ENCODE results near the gene PLPP1. TPM values are rescaled to one million over a fixed set of nuclear protein-coding genes. Genes with fewer than 3 reads are reported as not detected.

PLPP1 gene
- total and polyA plus RNA-seq, 2 of the 13 experiments (the other 11 are each of a cell fraction or from before 2014, with no cell fraction given), result 7.3 to 12.1 TPM

DNA sequence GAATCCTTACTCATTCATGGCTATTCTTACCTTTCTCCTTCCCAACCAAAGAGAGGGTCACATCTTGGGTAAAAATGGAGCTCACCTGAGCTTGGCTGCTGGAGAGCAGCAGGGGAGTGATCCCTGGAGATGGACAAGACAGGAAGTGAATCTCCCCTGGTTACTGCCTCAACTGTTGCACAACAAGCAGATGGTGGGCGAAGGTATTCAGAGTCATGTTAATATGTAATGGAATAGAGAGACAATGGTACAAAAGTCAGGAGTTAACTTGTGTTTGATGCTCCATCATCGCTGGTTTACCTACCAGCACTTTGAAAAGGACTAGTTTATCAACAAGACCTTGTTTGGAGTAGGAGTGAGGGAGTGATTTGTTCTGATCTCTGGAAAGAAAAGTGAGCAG lies 13.0 kb upstream of the PLPP1 start (continued):
- TF ChIP-seq, protein P1, sequence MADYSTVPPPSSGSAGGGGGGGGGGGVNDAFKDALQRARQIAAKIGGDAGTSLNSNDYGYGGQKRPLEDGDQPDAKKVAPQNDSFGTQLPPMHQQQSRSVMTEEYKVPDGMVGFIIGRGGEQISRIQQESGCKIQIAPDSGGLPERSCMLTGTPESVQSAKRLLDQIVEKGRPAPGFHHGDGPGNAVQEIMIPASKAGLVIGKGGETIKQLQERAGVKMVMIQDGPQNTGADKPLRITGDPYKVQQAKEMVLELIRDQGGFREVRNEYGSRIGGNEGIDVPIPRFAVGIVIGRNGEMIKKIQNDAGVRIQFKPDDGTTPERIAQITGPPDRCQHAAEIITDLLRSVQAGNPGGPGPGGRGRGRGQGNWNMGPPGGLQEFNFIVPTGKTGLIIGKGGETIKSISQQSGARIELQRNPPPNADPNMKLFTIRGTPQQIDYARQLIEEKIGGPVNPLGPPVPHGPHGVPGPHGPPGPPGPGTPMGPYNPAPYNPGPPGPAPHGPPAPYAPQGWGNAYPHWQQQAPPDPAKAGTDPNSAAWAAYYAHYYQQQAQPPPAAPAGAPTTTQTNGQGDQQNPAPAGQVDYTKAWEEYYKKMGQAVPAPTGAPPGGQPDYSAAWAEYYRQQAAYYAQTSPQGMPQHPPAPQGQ (CRISPR knock-in tag; IDR thresholded peaks at IDR 0.05; ENCODE audit: borderline replicate concordance), result no peak
- TF ChIP-seq ZNF761 (CRISPR knock-in tag; conservative IDR thresholded peaks at IDR 0.05), result no peak
- no peak for TF ChIP-seq ZBTB7A (CRISPR knock-in tag; IDR thresholded peaks at IDR 0.05)
- no peak for TF ChIP-seq PLSCR1 (CRISPR knock-in tag; IDR thresholded peaks at IDR 0.05; ENCODE audit: borderline replicate concordance)
- TF ChIP-seq FIP1L1 (IDR thresholded peaks at IDR 0.05; ENCODE audit: borderline replicate concordance, insufficient read depth, low read depth, low read length), result no peak
- TF ChIP-seq ATM (IDR thresholded peaks at IDR 0.05; ENCODE audit: borderline replicate concordance), result no peak
- no peak for TF ChIP-seq ZNF326 (CRISPR knock-in tag; IDR thresholded peaks at IDR 0.05; ENCODE audit: borderline replicate concordance)
- TF ChIP-seq ZNF318 (CRISPR knock-in tag; IDR thresholded peaks at IDR 0.05), result no peak
- TF ChIP-seq, protein P2, sequence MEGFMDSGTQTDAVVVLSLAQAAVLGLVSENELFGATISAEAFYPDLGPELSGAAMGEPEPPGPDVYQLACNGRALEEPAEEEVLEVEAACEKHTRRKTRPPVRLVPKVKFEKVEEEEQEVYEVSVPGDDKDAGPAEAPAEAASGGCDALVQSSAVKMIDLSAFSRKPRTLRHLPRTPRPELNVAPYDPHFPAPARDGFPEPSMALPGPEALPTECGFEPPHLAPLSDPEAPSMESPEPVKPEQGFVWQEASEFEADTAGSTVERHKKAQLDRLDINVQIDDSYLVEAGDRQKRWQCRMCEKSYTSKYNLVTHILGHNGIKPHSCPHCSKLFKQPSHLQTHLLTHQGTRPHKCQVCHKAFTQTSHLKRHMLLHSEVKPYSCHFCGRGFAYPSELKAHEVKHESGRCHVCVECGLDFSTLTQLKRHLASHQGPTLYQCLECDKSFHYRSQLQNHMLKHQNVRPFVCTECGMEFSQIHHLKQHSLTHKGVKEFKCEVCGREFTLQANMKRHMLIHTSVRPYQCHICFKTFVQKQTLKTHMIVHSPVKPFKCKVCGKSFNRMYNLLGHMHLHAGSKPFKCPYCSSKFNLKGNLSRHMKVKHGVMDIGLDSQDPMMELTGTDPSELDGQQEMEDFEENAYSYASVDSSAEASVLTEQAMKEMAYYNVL (CRISPR knock-in tag; IDR thresholded peaks at IDR 0.05; ENCODE audit: borderline replicate concordance), result no peak
- TF ChIP-seq RCOR2 (CRISPR knock-in tag; IDR thresholded peaks at IDR 0.05), result no peak
- TF ChIP-seq, protein P3, sequence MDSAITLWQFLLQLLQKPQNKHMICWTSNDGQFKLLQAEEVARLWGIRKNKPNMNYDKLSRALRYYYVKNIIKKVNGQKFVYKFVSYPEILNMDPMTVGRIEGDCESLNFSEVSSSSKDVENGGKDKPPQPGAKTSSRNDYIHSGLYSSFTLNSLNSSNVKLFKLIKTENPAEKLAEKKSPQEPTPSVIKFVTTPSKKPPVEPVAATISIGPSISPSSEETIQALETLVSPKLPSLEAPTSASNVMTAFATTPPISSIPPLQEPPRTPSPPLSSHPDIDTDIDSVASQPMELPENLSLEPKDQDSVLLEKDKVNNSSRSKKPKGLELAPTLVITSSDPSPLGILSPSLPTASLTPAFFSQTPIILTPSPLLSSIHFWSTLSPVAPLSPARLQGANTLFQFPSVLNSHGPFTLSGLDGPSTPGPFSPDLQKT (CRISPR knock-in tag; IDR thresholded peaks at IDR 0.05; ENCODE audit: borderline replicate concordance), result no peak
- no peak for TF ChIP-seq ZNF567 (CRISPR knock-in tag; IDR thresholded peaks at IDR 0.05; ENCODE audit: borderline replicate concordance)
- TF ChIP-seq ZSCAN25 (CRISPR knock-in tag; IDR thresholded peaks at IDR 0.05), result no peak
- no peak for TF ChIP-seq ZSCAN12 (CRISPR knock-in tag; IDR thresholded peaks at IDR 0.05)
- TF ChIP-seq GABPB1 (CRISPR knock-in tag; IDR thresholded peaks at IDR 0.05), result peak; percentile 36; the same call in 1 of the 2 replicates

Data from HepG2 (cell line).